Measurements from ENCODE around the gene PDK2. TPM values are rescaled to one million over a fixed set of nuclear protein-coding genes. Genes with fewer than 3 reads are reported as not detected.

PDK2 gene
- total RNA-seq, result 7.8 and 11.2 TPM in 2 replicates

- peak; percentile 83 for DNase-seq (ENCODE audit: low read depth, low spot score)
Measured at GRCh38 chr17:50094753-50095619, at the start of gene PDK2. Gene PDK2, plus strand, starts transcription at chr17:50095351. Its CDS starts 85 bp downstream, at chr17:50095436.

- DNase-seq (ENCODE audit: low read depth, low spot score), result no peak
Measured at GRCh38 chr17:50046179-50046578, 49.0 kb upstream of the PDK2 start.

- no peak for DNase-seq (ENCODE audit: low read depth, low spot score)
Measured at GRCh38 chr17:50046667-50047066, 48.5 kb upstream of the PDK2 start.

DNA sequence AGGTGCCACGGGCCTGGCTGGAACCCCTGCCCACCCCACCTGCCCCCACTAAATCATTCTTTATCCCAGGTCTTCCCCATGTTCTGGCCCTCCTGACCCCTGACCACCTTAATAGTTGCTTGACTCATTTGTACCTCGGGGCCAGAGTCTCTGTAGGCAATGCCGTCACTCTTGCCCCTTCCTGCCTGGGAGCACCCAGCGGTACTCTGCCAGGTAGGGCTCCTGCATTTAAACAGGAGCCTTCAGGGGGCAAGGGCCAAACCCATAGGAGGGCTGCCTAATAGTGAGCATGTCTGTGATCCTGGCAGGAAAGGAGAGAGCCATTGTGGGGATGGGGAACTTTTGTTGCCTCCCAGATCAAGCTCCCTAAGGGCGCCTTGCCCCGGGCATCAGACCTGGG, 48.1 kb upstream of the PDK2 start:
- DNase-seq (ENCODE audit: low read depth, low spot score), result no peak

DNA sequence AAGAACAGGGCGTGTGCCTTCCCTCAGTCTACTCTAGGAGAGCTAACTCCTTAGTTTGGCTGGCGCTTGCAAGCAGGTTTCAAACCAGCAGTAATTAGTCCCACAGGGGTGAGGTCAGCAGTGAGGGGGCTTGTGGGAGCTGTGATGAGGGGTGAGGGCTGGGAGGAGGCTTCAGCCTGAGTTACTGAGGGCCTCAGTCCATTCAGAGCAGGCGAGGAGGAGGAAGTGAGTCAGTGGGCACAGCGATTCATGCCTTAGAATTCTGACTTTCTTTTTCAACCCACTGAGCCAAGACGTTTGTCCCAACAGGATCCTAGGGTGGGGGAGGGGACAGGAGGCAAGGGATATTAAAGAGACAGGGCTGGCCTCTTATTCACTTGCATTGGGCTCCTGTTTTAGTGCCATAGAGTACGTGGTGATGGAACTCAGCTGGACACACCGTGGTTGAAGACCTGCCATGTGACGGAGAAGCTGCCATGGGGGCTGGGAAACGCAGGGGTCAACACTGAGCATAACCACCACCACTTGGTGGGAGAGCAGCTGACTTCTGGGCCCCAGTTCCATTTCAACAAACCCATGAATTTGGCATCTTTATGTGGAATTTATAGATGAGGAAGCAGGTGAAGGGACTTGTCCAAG, 47.5 kb upstream of the PDK2 start:
- DNase-seq (ENCODE audit: low read depth, low spot score), result no peak

GRCh38 chr17:50048146-50048720, 46.9 kb upstream of the PDK2 start:
- no peak for DNase-seq (ENCODE audit: low read depth, low spot score)

DNA sequence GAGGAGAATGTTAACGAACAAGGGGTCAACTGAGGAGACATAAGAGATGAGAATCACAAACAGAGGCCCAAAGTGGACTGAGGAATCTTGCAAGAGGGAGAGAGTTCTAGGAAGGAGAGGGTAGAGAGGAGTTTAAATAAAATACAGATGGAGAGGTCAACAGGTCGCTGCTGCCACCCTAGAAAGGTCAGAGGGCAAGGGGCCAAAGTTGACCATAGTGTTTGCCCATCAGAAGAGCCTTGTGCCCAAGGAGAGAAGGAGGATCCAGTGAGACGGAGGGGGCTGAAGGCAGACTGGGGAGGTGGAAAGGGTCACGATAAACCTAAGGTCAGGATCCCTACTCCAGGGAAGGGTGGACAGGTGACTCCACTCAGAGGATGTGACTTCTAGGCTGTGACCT, 46.2 kb upstream of the PDK2 start:
- no peak for DNase-seq (ENCODE audit: low read depth, low spot score)

DNA sequence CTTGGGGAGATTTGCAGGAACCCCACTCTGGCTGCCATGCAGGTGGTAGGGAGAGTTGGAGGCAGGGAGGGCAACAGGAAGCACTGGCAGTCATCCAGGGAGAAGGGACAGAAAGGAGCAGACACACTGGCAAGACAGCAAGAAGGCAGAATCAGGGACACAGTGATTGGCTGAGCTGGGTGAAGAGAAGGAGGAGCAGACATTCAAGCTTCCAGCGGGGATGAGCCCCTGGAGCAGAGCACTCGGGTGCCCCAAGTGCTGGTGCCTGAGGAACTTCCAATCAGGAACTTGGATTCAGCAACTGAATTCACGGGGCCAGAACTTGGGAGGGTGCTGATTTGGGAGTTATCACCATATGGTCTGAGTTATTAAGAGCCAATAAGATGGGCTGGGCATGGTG, 45.5 kb upstream of the PDK2 start:
- no peak for DNase-seq (ENCODE audit: low read depth, low spot score)

DNA sequence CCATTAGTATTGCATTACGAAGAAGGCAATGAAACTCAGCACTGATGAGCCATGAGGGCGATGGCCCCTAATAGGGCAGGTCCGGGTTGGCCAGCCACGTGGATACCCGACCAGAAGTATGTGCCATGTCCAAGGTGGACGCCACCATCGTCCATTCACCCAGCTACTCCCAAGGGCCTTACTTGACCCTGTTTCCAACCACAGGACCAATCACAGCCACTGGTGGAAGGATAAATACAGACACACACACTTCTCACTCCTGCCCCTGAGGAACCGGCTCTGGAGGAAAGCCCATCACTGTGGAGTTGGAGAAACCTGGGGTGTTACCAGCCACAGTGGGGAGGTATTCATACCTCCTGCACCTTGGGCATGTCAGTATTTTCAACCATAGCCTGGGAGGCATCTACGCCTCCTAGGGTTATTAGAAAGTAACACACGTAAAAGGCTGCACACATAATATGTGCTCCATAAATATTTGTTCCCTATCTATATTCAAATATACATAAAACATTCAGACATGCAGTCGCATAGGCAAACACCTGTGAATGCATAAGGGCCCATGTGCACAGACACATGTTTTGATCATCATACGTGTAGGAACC, 44.6 kb upstream of the PDK2 start:
- DNase-seq (ENCODE audit: low read depth, low spot score), result no peak

DNA sequence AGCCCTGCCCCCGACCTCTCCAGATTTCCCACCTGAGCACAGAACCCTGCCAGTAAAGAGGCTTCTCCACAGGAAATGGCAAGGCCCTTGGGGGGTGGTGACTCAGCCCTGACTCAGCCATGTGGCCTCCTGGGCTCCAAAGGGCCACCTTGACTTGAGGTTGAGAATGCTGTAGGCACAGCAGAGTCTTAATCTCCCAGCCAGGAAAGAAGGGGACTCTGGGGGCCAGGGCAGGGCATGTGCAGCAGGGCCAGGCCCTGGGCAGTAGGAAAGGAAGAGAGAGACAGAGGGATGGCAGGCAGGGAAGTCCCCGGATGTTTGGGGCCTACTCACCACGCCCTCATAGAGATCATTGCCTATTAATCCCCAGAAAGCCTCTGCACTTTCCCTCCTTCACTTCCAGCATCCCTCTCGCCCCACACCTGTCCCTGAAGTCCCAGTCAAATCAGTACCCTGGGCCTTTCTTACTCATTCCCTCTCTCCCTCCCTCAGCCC, 44.0 kb upstream of the PDK2 start:
- DNase-seq (ENCODE audit: low read depth, low spot score), result no peak

- no peak for DNase-seq (ENCODE audit: low read depth, low spot score)
Measured at GRCh38 chr17:50051606-50052005, 43.5 kb upstream of the PDK2 start.

- no peak for DNase-seq (ENCODE audit: low read depth, low spot score)
Measured at GRCh38 chr17:50052241-50052796, 42.8 kb upstream of the PDK2 start.

DNA sequence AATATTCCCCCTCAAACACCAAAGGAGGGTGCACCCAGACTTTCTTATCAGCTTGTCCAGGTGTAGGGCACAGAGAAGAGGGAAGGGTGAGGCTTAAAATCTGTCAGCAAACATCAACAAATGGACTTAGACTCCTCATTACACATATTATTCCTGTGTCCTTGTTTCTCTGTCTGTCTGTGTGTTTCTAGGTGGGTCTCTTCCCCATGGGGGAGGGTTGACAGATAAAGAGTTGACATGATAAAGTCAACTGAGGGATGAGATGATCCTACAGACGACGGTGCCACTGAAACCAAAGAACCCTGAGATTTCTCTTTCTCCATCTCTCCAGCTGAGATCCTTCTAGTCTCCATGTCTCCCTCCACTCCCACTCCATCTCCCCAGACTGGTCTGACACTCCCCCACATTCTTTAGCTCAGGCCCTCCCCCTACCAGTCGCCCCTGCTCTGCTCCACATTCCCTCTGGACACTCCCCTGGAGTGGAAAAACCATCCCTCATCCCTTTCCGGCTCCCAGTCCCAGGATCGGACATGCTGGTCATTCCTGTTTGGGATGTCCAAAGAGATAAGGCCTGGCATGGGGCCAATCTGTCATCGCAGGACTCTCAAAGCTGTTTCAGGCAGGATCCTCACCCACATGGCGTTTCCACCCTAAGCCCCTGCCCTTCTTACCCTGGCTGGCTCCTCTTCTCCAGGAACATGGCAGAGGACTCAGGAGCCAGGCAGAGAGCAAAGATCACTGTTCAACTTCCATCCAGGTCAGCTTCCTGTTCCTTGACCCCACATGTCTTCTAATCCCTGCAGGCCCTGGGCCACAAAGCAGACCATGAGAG, 42.1 kb upstream of the PDK2 start:
- DNase-seq (ENCODE audit: low read depth, low spot score), result peak; percentile 69

DNA sequence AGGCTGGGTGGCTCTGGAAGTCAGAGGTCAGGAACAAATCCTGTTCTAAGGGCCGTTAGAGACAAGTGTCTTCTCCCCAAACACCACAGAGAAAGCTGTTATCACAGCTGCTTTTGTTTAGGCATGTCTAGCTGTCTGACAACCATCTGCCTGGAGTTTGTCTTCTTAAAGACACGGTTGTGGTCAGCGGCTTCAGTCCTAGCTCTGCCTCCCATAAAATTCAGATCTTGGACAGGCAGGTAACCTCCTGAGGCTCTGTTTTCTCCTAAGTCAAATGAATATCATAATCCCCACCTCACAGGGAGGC, 41.5 kb upstream of the PDK2 start:
- DNase-seq (ENCODE audit: low read depth, low spot score), result no peak

- DNase-seq (ENCODE audit: low read depth, low spot score), result no peak
Measured at GRCh38 chr17:50055055-50055425, 40.1 kb upstream of the PDK2 start.

DNA sequence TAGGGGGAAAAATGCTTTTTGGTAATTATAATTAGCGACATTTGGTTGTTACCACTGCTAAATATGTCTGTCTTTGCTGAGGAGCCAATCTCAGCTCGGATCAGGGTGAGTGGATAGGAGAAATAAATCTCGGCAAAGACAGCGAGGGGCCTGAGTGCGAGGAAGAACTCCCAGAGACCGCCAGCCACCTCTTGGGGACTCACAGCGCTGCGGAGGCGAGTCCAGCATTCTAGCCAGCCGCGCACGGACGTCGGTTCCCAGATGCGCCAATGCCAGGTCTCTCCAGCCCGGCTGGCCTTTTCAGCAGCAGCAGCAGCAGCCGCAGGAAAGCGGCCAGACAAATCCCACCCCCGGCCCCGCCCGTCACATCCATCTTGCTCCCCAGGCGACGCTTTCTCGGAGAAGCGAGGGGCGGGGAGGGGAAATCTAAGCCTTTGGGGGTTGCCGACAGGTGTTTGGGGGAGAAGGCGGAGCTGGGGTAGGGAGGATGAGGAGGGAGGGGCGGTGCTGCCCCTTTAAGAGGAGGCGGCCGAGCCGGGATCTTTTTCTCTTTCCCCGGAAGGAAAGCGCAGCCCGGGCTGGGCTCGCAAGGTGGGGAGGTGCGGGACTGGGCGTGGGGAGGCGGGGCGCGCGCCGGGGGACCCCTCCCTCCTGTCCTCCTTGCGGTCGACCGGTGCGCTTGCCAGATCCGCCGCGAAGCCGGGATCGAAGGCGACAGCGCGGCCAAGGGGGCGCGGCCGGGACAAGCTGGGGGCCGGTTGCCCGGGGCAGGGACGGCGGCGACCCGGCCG, 39.5 kb upstream of the PDK2 start, which contains the start of gene ITGA3:
Gene ITGA3 (plus strand): TSS at position 685 of the 791 bp plus-strand sequence. CDS start 330 bp downstream, outside the sequence.
- no peak for DNase-seq (ENCODE audit: low read depth, low spot score)

- DNase-seq (ENCODE audit: low read depth, low spot score), result no peak
Measured at GRCh38 chr17:50056217-50056960, 38.8 kb upstream of the PDK2 start.

DNA sequence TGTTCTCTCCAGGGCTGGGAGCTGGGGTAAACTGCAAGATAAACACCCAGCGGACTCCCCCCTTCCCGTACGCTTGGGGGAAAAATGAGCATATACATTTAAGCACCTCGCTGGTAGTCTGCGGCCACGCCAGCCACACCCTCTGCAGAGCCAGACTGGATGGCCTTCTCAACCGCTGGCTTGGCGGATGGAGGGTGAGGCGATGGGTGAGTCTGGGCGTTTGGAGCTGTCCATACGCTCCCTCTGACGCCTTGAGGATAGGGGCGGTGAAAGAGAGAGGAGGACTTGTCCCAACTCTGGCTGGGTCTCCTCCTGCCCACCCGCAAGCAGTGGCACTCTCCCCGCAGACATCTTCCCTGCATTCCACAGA, 38.2 kb upstream of the PDK2 start:
- DNase-seq (ENCODE audit: low read depth, low spot score), result no peak

DNA sequence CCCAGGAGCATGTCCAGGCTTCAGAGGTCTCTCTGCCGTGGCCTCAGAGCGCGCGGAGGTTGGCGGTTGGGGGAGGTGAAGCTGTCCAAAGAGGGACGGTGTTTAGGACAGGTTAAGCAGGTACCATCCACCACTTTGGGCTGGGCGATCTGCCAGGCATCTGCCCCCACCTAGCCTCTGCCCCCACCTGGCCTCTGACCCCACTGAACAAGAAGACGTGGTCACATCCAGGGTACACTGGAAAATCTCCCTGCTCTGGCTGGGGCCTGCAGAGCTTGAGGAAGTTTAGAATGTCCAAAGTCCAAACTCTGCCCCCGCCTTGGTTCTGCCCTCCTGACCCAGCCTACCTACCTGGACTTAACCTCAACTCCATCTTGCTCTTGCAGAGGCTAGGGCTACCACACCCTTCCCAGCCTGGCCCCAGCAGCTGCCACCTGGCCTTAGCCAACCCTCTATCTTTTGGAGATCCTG, 37.6 kb upstream of the PDK2 start:
- DNase-seq (ENCODE audit: low read depth, low spot score), result no peak

Data from pulmonary artery endothelial cell (primary cell).